ENCODE measurements around the gene SLC26A8.
"Not testable (repeated sequence)": the region's sequence is repeated elsewhere in the genome, so short reads cannot be mapped to it uniquely, and the experiment has no call there.

Gene SLC26A8

GRCh38 chr6:36000451-36000850 is 24.0 kb downstream of the SLC26A8 start:
- no peak for FAIRE-seq

GRCh38 chr6:35993150-35993549 is 31.3 kb downstream of the SLC26A8 start:
- FAIRE-seq: no peak

- not testable (repeated sequence) for FAIRE-seq
These were observed 36.4 kb downstream of the SLC26A8 start for GRCh38 chr6:35988047-35988446.

- no peak for FAIRE-seq
These were observed 39.7 kb downstream of the SLC26A8 start for GRCh38 chr6:35984701-35985100.

GRCh38 chr6:35980991-35981645 is 43.3 kb downstream of the SLC26A8 start:
- FAIRE-seq: no peak

GRCh38 chr6:35980126-35980525 is 44.3 kb downstream of the SLC26A8 start:
- not testable (repeated sequence) for FAIRE-seq

GRCh38 chr6:35977308-35977707 is 47.1 kb downstream of the SLC26A8 start:
- no peak for FAIRE-seq

GRCh38 chr6:35973670-35974222 is 50.7 kb downstream of the SLC26A8 start:
- no peak for FAIRE-seq

GRCh38 chr6:35972471-35973367 is 51.7 kb downstream of the SLC26A8 start:
- FAIRE-seq: no peak

- FAIRE-seq: no peak
These were observed 54.3 kb downstream of the SLC26A8 start for GRCh38 chr6:35970181-35970580.

- no peak for FAIRE-seq
These were observed 54.8 kb downstream of the SLC26A8 start for GRCh38 chr6:35969646-35970045.

- FAIRE-seq: no peak
These were observed 55.6 kb downstream of the SLC26A8 start for GRCh38 chr6:35968821-35969220.

GRCh38 chr6:35967076-35967774 is 57.2 kb downstream of the SLC26A8 start:
- no peak for FAIRE-seq

- no peak for FAIRE-seq
These were observed 61.5 kb downstream of the SLC26A8 start for GRCh38 chr6:35962779-35963560.

- no peak for FAIRE-seq
These were observed 64.3 kb downstream of the SLC26A8 start for GRCh38 chr6:35960187-35960586.

GRCh38 chr6:35955970-35956369 is 68.5 kb downstream of the SLC26A8 start:
- FAIRE-seq: no peak

- no peak for FAIRE-seq
These were observed 68.9 kb downstream of the SLC26A8 start for GRCh38 chr6:35955521-35955920.

- no peak for FAIRE-seq
These were observed 69.4 kb downstream of the SLC26A8 start for GRCh38 chr6:35955071-35955470.

- FAIRE-seq: no peak
These were observed 70.1 kb downstream of the SLC26A8 start for GRCh38 chr6:35954333-35954732.

GRCh38 chr6:35948725-35949124 is 75.7 kb downstream of the SLC26A8 start:
- no peak for FAIRE-seq

GRCh38 chr6:35945650-35946025 is 78.8 kb downstream of the SLC26A8 start:
- FAIRE-seq: no peak

- FAIRE-seq: no peak
These were observed 81.1 kb downstream of the SLC26A8 start for GRCh38 chr6:35943390-35943789.
